Measurements from ENCODE around the gene GPX3.

The GPX3 gene, protein sequence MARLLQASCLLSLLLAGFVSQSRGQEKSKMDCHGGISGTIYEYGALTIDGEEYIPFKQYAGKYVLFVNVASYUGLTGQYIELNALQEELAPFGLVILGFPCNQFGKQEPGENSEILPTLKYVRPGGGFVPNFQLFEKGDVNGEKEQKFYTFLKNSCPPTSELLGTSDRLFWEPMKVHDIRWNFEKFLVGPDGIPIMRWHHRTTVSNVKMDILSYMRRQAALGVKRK

DNA sequence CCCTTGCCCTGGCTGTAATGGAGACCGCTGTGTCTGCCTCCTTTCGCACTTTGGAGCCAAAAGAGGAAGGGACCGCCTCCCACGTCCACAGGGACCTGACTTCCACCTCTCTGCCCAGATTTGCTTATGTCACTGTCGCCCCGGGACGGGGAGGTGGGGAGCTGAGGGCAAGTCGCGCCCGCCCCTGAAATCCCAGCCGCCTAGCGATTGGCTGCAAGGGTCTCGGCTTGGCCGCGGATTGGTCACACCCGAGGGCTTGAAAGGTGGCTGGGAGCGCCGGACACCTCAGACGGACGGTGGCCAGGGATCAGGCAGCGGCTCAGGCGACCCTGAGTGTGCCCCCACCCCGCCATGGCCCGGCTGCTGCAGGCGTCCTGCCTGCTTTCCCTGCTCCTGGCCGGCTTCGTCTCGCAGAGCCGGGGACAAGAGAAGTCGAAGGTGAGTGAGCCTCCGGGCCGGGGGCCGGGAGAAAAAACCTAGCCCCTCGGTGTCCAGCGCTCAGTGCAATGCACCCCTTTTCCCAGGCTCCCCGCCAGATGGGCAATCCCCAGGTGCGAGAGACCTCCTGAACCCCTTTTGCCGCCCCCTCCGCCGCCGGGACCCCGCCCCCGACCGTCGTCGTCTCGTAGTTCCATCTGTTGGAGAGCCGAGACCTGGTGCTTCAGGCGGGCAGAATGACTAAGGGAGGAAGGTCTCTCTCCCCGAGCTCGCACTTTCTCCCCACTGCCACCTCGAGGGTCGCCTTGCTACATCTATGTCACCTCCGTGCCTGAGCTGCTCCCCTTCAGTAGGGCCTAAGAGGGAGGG, at the start of gene GPX3:
Gene GPX3 (plus strand): TSS at position 288 of the 807 bp plus-strand sequence. CDS start 64 bp downstream, at position 352.
- no peak for DNase-seq

DNA sequence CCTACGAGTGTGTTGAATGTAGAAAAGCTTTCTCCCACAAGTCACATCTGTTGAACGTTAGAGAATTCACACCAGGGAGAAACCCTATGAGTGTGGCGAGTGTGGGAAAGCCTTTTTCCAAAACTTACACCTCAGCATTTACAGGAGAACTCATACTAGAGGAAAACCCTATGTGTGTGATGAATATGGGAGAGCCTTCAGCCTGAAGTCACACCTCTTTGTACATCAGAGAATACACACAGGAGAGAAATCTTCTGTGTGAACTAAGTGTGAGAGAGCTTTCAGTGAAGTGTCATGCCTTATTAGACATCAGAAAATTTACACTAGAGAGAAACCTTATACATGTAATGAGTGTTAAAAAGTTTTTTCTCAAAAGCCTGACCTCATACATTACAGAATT, 41.8 kb upstream of the GPX3 start:
- no peak for DNase-seq

DNA sequence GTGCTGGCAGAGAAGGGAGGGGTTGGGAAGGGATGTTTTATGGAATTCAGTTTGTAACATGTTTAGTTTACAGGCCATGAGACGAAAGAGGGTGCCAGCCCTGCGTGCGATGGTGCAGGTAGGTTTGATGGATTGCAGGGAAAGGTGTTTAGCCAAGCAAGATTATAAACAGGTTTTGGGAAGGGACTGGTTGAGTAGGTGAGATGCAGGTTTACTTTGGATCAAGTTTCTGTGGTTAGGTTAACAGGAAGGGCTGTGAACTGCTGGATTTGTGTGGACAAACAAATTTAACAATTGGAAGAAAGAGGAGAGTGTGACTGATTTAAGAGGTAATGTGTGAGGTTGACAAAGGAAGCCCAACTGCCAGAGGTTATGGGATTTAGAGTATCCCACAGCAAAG, 32.6 kb upstream of the GPX3 start:
- DNase-seq = no peak

DNA sequence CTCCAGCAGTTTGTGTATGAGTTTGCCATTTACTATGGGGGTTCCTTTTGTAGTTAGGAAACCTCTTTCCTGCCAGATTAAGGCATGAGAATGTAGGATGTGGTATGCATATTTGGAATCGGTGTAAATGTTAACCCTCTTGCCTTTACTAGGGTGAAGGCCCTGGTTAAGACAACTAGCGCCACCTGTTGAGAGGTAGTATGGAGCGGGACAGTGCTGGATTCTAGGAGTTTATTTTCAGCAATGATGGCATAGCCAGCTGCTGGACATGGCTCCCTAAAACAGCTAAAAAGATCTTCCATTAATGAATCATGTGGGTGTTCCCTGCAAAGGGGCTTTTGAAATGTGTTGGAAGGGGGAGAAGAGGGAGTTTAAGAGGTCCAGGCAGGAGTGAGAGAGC, 30.7 kb upstream of the GPX3 start:
- no peak for DNase-seq

DNA sequence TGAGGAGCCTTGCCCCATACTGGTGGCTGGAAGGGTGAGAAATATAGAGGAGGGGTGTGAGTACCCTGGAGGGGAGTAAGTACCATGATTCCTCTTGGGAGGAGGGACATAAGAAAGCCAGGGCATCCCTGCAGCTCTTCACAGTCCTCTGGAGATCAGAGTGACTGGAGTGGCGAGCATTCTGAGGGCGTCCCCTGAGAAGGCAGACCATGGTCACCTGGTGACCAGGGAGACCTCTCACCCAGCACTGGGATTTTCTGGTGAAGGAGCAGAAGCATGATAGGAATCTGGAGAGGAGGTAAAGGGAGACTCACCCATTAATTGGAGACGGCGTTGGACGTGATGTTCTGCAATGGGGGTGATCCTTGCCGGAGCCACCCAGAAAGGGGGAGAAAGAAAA, 27.7 kb upstream of the GPX3 start:
- DNase-seq = no peak

DNA sequence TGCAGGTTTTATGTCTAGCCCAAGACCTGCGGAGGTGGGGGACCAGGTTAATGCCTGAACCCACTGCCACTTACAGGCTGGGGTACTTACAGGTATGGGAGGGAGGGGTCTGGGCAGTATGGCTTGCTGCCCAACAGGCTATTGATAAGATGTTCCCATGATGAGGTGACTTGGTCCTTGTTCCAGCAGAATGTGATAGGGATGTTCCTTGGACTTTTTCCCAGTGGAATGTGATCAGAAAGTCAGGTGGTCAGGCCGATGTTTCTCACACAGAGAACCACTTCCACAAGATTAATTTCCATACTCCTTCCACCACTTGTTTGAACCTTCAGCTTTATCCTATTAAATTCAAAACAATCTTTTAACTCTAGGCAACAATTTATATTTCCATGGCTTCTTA, 27.0 kb upstream of the GPX3 start:
- DNase-seq = no peak

DNA sequence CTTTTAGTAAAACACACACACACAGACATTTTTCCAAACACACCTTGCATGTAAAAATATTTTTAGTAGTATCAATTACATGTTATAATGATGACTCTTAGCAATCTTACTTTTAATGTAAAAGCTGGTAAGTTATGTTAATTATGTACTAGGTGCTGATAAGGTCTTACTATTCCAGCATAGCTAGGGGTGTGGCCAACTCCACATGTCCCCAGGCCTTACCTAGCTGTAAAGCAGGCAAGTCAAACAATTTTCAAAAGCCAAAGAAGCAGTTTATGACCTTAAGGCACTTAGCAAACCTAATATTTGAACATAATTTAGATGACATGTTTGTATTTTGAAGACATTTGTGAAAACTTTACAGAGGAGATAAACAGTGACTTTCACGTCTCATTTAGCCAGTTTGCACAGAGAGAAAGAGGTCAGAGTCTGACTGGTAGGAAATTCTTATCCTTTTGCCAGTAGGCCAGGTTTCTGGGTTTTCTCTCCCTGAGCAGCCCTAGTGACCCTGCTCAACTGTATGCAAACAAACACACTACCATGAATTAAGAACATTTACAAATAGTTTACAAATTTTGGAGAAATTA, 26.5 kb upstream of the GPX3 start:
- DNase-seq = no peak

DNA sequence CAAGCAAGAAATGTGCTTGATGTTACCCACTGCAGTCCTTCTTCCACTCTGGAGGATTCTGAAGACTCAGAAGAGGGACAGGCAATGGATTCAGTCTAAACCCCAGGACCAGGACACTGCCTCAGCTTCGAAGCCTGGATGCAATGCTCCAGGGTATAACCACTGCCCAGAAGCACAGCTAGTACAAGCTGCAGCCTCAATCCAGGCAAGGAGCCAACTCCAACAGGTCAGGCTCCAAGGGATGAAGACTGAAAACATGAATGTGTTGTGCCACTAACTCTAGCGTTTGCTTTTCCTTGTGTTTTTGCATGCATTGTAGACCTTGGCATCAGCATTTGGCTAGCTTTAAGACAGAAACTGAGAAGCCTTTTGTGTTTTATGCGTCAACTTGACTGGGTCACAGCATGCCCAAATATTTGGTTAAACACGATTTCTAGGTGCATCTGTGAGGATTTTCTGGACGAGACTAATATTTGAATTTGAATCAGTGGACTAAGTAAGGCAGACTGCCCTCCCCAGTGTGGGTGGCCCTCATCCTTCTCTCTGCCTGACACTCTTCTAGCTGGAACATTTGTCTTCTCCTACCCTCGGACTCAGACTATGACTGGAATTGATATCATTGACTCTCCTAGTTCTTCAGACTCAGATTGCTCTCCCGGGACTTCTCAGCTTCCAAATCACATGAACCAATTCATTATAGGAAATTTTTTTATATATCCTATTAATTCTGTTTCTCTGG, 20.5 kb upstream of the GPX3 start:
- DNase-seq = no peak

DNA sequence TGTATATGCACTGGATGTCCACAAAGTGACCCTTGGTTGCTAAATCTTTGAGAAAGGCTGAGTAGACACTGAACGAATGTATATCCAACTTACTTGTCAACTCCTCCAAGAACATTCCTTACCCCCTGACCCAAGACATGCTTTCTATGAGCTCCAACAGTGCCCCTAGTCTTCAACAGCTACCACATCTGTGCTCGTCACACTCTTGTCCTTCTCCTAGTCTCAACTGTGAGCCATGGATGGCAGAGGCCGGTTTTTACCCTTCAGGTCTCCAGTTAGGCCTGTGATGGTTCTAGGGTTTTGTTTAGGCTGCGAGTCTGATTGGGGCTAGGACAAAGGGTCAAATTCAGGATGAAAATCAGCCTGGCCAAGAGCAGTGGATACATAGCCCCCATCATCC, 19.0 kb upstream of the GPX3 start:
- no peak for DNase-seq

DNA sequence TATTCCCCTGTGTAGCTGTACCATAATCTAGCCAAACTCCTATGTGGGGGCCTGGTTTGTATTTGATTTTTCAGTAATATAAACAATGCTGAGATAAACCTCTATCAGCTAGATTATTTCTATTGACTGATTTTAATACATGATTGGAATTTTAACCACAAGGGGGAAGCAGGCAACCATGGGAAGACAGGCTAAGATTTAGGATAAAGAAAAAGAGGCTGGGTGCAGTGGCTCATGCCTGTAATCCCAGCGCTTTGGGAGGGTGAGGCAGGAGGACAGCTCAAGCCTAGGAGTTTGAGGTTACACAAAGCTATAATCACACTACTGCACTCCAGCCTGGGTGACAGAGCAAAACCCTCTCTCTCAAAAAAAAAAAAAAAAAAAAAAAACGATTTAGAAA, 18.1 kb upstream of the GPX3 start:
- no peak for DNase-seq

DNA sequence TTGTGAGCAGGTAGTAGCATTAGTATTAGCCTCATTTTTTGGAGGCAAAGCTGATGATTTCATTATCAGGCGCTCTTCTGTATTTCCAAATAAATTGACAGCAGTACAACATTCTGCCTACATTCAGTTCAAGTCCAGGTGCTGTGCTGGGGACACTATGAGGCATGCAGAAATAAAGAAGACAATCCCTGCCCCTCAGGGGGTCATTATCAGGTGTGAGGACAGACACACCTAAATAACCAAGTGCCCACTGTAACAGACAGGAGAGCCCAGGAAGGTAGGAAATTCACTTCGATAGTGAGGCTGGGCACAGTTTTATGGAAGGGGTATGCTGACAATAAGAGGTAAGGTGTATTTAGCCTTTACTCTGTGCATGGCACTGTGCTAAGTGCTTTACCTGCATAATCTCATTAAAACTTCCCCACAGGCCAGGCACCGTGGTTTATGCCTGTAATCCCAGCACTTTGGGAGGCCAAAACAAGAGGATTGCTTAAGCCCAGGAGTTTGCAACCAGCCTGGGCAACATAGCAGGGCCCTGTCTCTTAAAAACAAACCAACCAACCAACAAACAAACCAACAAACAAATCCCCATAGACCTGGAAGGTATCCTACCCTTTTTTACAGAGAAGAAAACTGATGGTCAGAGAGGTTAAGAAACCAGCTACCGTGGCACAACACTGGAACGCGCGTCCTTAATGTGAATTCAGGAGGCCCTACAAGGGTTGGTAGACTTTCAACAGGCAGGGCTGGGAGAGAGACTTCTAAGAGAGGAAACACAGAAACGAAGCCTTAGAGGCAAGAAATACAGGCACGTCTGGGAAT, 17.5 kb upstream of the GPX3 start:
- no peak for DNase-seq

DNA sequence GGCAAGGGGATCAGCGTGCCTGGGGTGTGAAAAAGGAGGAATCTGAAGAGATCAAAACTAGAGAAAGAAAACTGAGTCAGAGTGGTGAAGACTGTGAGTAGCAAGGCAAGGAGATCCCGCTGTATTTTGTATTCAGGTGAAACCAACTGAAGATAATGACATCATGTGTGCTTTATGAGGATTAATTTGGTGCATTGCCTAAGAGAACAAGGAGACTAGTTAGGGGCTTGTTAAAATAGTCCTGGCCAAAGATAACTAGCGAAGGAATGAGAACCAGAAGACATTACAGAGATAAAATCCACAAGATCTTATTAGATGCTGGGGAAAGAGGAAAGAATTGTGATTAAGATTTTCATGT, 16.9 kb upstream of the GPX3 start:
- DNase-seq = no peak

DNA sequence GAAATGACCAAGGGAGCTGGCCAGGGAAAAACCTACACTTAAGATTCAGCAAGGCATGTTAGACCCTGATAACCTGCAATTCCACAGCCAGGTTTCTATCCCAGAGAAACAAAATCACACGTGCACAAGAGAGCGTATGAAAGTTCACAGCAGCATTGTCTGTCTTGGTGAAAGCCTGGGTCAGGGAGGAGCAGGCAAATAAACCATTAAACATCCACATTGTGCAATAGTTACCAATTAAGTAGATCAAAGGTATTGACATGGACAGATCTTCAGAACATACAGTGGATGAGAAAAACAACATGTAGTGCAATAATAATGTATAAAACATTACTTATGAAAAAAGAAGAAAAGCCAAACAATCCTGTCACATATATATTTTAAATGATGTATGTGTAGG, 15.9 kb upstream of the GPX3 start:
- no peak for DNase-seq

DNA sequence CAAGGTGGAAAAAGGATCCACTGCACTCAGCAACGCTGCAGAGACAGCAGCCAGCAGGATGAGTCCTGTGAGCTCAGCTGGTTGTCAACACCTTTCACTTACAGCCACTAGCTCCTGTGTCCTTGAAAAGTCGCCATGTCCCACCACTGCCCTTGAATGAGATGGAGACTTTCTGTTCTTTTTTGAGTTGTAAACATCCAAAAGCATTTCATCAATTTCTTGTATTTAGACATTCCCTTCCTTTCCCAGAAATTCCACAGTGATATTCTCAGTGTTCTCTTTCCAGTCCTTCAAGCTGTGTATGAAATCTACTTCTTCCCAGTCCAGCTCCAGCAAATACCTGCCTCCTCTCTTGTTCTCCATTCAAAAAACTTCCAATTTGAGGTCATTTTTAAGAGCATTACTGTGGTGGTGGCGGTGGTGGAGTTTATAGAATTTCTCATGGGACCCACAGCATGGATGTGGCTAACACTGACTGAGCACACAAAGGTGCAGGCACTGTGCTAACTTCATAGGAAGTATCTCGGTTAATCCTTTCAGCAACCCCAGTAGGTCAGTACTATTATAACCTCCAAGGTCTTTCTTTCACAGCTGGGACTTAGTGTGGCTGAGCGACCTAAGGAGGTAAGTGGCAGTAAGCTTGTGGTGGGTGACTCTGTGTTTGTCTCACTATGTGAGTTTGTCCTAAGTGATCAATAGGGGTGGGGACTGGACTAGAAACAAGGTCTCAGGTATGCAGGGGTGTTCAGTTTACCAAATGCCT, 15.0 kb upstream of the GPX3 start:
- no peak for DNase-seq

DNA sequence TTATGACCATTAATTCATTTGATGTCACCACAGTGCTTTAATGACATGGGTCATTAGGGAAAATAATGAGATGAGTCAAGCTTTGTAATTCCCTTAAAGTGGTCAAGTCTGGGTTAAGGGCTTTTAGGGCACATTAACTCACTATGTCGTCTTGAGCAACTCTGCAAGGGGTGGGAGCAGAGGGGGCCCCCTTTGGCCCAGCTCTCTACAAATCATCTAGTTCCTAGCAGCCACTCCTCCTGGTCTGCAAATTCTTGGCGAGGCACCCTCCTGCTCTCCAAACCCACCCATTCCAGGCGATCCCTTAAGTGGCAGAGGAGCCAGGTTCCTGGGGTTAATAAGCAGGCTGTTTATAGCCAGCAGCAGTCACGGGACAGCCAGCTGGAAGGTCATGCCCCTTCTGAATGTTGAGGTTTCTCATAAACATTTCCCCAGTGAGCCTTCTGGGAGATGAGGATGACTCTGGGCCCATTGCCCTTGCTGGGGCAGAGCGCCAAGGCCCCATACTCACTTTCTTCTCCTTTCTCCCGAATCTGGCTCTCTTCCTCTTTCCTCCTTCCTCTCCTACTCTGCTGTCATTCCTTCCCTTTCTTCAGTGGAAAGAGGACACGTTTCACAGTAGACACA, 14.3 kb upstream of the GPX3 start:
- DNase-seq = no peak

DNA sequence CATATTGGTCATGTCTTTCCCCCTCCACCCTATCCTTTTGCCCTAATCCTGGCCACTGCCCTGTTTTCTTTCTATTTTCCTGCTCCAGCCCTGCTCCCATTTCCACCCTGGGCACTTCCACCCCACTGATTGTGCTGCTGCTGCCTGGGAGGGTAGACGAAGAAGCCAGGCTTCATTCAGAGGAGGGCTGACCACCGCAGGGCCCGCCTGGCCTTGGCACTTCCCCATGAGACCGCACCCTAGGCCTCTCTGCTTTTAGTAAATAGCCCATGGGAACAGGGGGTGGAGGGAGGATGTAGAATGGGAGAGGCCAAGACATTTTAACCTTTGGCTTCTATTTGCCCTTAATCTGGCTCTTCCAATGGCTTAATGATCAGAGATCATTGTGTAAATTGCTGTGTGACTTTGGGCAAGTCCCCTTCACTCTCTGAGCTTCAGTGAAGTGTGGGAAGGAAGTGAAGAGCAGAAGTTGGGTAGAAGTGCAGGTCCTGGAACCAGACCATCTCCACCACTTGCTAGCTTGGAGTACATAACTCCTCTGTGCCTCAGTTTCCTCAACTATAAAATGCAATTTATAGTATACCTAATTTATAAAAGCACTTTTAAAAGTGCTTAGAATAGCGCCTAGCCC, 13.6 kb upstream of the GPX3 start:
- DNase-seq = no peak

DNA sequence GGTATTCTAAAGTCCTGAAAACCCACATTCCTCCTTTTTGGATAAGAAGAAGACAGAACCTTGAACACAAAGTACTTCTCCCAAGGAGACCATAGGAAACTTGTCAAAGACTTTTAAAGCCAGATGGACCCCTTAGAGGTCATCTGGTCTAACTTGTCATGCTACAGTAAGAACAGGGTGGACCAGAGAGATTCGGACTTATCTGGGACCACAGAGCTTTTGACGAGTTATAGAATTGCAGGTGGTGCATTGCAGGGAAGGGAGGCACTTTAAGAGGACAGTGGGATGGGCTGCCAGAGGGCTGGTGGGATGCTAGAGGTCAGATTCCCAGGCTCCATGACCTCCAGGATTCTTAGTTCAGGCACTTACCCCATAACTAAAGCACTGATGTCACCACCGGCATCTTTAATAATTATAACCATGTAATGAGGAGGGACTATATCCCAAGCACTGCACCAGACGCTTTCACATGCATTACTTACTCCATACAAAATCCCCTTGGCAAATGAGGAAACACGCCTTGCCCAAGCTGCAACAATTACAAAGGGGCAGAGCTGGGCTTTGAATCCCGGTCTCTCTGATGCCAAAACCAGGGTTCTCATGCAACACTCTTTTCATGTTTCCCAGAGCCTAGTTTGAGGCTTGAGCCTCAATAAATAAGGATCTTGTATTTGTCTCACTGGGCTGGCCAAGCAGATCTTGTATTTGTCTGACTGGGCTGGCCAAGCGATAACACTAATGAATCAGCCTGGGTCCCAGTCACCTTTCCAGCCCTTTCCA, 12.8 kb upstream of the GPX3 start:
- DNase-seq = no peak

DNA sequence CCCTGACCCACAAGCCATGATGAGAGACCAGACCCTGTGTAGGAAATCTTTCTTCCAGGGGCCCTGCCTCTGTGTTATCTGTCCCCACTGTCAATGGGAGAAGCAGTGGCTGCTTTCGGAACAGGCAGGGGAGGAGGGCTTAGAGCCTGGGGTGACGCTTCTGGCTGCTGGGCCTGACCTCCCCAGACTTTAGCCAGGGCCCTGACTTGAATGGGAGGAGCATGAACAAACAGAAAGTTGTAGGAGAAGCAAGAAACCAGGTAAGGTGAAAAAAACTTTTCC, 12.2 kb upstream of the GPX3 start:
- no peak for DNase-seq

DNA sequence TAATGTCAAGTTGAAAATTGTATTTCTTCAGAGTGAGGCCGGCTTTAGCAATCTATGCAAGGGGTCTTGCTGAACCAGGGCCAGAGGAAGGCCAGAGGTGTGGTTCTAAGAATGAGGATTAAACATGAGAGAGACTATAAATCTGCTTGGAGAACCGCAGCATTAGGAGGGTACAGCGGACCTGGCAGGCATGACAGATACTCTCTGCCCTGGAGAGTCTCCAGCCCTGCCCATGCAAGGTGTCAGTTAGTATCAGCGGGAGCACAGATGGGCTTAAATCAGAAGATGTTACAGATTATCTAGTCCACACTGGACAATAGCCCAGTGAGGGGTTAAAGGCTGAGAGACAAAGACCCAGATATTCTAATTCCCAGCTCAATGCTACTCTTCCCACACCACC, 11.5 kb upstream of the GPX3 start:
- no peak for DNase-seq

DNA sequence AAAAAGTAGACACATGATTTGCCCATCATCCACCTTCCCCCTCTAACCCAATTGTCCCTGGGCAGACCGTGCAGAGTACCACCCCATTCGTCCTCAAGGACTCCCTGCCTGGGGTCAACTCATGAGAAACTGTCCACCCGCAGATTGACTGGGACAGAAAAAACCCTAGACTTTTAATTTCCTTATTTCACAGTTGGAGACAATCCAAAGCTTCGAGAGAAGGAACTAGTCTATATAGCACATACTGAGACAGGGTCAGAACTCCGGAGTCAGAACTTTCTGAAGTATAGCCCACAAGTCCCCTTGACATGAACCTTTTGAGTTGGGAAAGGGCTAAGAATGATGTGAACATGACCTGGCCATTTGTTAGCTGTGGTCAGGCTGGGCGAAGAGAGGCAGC, 7.5 kb upstream of the GPX3 start:
- DNase-seq = no peak

Measured in NCI-H226 (cell line).